Aorta (tissue), 5 donors: ENCODE measurements around the gene CACNG5. TPM values are rescaled to one million over a fixed set of nuclear protein-coding genes. Genes with fewer than 3 reads are reported as not detected.

Experiments
- ATAC-seq: fragments of 200-7000 bp; cut with Tn5 transposase; one replicate; pipeline ENCODE4 v1.9.1; 2022; ENCODE audit warnings: moderate library complexity; ENCODE audit not compliant: low FRiP score
- DNase-seq, 2 donors: peaks; one replicate each; pipeline ENCODE4 v3.0.0-alpha.2; 2020
- H3K27ac ChIP-seq, 2 donors: one replicate each; pipeline ENCODE4 v1.5.1; 2013; ENCODE audit warnings: low read length in 2 of 2, mild to moderate bottlenecking in 2 of 2, moderate library complexity in 2 of 2, control low read depth in 1 of 2, inconsistent platforms in 1 of 2, low read depth in 1 of 2
- H3K27me3 ChIP-seq, 2 donors: one replicate each; pipeline ENCODE4 v1.6.1; 2013; ENCODE audit warnings: control low read depth in 1 of 2, low read length in 1 of 2, mild to moderate bottlenecking in 1 of 2, moderate library complexity in 1 of 2; ENCODE audit not compliant: insufficient read depth in 2 of 2, control insufficient read depth in 1 of 2
- H3K36me3 ChIP-seq, 2 donors: one replicate each; pipeline ENCODE4 v1.6.1; 2013; ENCODE audit warnings: control low read depth in 1 of 2, low read length in 1 of 2, mild to moderate bottlenecking in 1 of 2; ENCODE audit not compliant: insufficient read depth in 2 of 2, control insufficient read depth in 1 of 2
- H3K4me1 ChIP-seq, 2 donors: one replicate each; pipeline ENCODE4 v1.6.1; 2013; ENCODE audit warnings: low read length in 2 of 2, control low read depth in 1 of 2, mild to moderate bottlenecking in 1 of 2, moderate library complexity in 1 of 2; ENCODE audit not compliant: insufficient read depth in 2 of 2, control insufficient read depth in 1 of 2
- H3K4me3 ChIP-seq, 2 donors: one replicate each; pipeline ENCODE4 v1.5.1; 2013; ENCODE audit warnings: low read length in 2 of 2, control low read depth in 1 of 2, mild to moderate bottlenecking in 1 of 2
- H3K9me3 ChIP-seq: one replicate; pipeline ENCODE4 v1.6.1; 2013; ENCODE audit warnings: mild to moderate bottlenecking, low read length; ENCODE audit not compliant: control insufficient read depth
- WGBS, 2 donors: extraction: QIAGEN DNeasy Blood & Tissue Kit; methylation state at CpG; one replicate each; pipeline ENCODE4 v1.1.7; 2013; 5-methylcytosine and 5-hydroxymethylcytosine counted together
- intact Hi-C, 2 donors: fragments of 100-400 bp; cut with DNase I; formaldehyde crosslinking; loops; one replicate each; pipeline versions ENCODE4 v1.14.2 to v1.15.0; 2022
- polyA plus RNA-seq, 2 donors: library from polyadenylated mRNA; stranded (reverse); fragments of 200-250 nt; gene quantifications; one replicate each; pipeline ENCODE4 v1.2.3, GENCODE V29; 2013
- total RNA-seq, 2 donors: library from RNA; stranded (reverse); fragmentation: NEBNext Ultra II Directional; extraction: Animal tissue kit (Norgen Biotek cat#: 25700); gene quantifications; one replicate each; pipeline ENCODE4 v1.2.1, GENCODE V29; 2021
- donor health status: healthy with polysubstance abuse.
- donor health status: Bipolar disorder and iron deficiency.
- donor health status: DM: no; HTN: no; CAD: no.
- donor health status: DM: no; HTN: no; CAD: no.
- donor health status: DM: yes; HTN: yes; CAD: no.

CACNG5 gene
- total and polyA plus RNA-seq, 4 donors, result not detected

DNA sequence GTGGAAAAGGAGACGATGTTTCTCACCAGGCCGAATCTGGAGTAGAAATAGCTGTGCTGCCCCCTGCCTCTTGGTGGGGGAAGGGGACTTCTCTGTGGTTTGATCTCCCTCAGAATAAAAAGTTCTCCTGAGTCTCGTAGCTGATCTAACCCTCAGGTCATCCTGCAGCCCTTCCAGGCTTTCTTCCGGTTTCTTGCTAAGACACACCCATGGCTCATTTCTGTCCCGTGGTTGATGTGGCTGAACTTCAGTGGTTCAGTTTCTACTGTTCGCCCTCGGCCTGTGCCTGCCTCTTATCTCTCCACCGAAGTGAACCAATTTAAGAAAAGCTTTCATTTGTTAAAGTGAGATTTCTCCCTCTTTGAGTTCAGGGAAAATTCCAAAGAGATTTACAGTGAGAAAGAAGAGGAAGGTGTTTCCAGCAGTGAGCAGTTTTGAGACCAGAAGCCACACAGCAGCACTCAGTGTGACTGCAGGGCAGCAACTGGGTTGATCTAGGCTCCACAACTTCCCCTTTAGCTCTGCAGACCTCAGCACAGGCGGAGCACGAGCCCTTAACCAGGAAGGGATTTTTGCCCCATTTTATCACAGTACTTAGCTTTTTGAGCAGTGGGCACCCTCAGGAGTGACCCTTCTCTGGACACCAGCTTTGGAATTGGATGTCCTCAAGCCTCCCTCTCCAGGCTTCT, 34.9 kb upstream of the CACNG5 start:
- Histone ChIP-seq H3K36me3 (no peaks in the 10 kb centered on the region), H3K27ac (no peak overlapping the region), H3K4me3 (no peak overlapping the region), H3K9me3 (no peaks in the 10 kb centered on the region), H3K27me3 (no peaks in the 10 kb centered on the region), H3K4me1 (no peaks in the 10 kb centered on the region)
- no peak for ATAC-seq
- intact Hi-C loops, result no loop called here
- DNase-seq, result peak in 1 of 2 donors; percentile 66
- 68 to 77% methylated on average over 10 of the region's 10 CpGs for WGBS, 2 donors

DNA sequence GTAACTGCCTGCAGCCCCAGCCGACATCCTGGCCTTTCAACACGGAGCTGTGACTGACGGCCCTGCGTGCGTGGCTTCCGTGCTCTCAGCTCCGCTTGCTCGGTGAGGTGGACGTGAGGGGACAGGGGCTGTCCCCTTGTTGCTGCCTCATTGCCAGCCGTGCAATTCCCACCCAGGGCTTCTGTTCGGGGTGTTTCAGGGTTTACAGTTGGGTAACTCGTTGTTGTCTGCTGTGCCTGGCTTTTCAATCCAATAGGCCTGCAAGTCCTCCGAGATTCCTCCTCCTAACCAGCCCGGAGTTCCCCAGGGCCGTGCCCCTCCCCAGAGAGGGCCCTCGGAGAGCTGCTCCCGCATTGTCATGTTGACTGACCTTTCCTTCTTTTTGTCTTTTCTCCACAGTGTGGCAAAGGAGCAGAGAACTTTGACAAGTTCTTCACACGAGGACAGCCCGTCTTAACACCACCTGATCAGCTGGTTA, 31.4 kb upstream of the CACNG5 start:
- intact Hi-C loops, result no loop called here
- WGBS, 2 donors, result 80 to 85% methylated on average over 19 of the region's 19 CpGs
- H3K4me3 ChIP-seq, result no peak overlapping the region
- H3K9me3 ChIP-seq, result no peaks in the 10 kb centered on the region
- H3K4me1 ChIP-seq, result no peaks in the 10 kb centered on the region
- no peaks in the 10 kb centered on the region for H3K36me3 ChIP-seq
- DNase-seq (no peak), ATAC-seq (no peak)
- H3K27me3 ChIP-seq, result no peaks in the 10 kb centered on the region
- H3K27ac ChIP-seq, result no peak overlapping the region

DNA sequence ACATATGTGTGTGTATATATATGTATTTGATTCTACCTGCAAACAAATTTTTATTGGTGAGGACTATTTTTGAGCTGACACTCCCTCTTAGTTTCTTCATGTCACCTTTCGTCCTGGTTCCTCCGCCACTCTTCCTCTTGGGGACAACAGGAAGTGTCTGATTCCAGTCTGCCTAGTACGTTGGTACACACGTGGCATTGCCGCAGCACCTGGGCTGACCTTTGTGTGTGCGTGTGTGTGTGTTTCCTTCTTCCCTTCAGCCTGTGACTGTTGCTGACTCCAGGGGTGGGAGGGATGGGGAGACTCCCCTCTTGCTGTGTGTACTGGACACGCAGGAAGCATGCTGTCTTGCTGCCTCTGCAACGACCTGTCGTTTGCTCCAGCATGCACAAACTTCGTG, 29.4 kb upstream of the CACNG5 start:
- ATAC-seq, result no peak
- no peak overlapping the region for H3K27ac ChIP-seq
- 76 to 79% methylated on average over 10 of the region's 10 CpGs for WGBS, 2 donors

DNA sequence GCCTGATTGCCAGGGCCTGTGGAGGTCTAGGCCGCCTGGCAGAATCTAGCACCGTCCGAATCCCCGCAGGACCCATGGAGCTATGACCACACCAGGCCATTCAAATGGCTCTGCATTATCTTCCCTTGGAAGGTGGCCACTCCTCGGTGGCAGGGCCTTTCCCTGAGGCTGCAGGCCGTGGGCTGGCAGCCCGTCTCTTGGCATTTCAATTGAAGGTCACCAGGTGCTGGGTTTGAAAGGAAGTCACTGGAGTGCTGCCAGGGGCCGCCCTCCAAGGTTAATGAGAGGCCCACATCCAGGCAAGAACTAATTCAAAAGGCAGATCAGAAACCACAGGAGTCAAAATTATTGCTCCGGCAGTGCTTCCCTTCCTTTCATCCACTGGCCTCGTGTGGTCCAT, 27.7 kb upstream of the CACNG5 start:
- Histone ChIP-seq H3K27me3 (no peaks in the 10 kb centered on the region), H3K36me3 (no peaks in the 10 kb centered on the region), H3K4me3 (no peak overlapping the region), H3K27ac (no peak overlapping the region), H3K9me3 (no peaks in the 10 kb centered on the region), H3K4me1 (no peaks in the 10 kb centered on the region)
- DNase-seq (no peak), ATAC-seq (no peak)
- WGBS, 2 donors, result 87% methylated on average over 10 of the region's 10 CpGs
- intact Hi-C loops, result no loop called here

More for the DNA sequence above, 29.4 kb upstream of the CACNG5 start:
- Histone ChIP-seq H3K27me3 (no peaks in the 10 kb centered on the region), H3K9me3 (no peaks in the 10 kb centered on the region), H3K4me3 (no peak overlapping the region), H3K36me3 (no peaks in the 10 kb centered on the region), H3K4me1 (no peaks in the 10 kb centered on the region)
- intact Hi-C loops, result no loop called here
- DNase-seq, result no peak

DNA sequence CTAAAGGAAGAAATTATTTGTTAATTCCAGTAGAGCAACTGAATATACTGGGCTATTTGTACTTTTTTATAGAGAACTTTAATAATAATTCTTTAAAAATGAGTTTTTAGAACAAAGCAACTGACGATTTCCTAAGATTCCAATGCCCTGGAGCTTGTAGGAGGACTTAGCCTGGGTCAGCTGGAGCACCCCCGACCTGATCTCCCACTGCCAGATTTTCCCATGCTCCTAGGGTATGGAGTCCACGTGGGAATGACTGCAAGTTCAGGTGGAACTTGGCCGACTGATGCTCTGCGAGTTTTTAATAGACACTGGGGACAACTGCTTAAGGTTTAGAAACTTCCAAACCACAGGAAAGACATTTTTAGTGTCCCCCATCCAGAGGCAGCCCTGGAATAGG, 25.5 kb upstream of the CACNG5 start:
- 84 to 85% methylated on average over 5 of the region's 5 CpGs for WGBS, 2 donors

DNA sequence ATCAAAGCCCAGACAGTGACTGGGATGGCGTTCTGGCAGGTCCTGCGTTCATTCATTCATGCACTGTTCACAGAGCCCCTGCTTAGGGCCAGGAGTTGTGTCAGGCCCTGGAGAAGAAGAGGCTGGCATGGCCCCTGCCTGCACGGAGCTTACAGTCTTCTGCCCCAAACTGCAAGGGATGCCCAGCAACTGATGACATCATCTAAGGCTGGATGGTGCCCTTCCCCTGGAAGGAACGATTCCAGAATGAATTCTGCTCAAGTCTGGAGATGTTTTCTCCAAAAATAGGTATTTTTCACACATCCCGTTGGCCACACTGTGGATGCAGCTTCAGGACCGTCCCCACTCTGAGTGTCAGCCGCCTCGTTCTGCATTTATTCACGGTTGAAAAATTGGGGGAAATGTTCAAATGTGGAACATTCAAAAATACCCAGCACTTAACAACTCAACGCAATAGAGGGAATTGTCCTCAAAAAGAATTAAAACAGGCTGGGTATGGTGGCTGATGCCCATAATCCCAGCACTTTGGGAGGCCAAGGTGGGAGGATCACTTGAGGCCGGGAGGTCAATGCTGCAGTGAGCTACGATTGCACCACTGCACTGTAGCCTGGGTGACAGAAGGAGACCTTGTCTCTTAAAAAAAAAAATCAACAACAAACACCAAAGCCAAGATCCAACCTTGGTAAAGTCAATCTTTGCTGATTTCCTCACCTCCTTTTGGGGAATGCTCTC, 23.8 kb upstream of the CACNG5 start:
- no peaks in the 10 kb centered on the region for H3K36me3 ChIP-seq
- WGBS, 2 donors, result 89% methylated on average over 12 of the region's 12 CpGs
- intact Hi-C loops, result no loop called here
- H3K9me3 ChIP-seq, result no peaks in the 10 kb centered on the region
- ATAC-seq, result no peak
- H3K4me3 ChIP-seq, result no peak overlapping the region
- no peak for DNase-seq
- H3K27ac ChIP-seq, result no peak overlapping the region
- no peaks in the 10 kb centered on the region for H3K27me3 ChIP-seq
- no peaks in the 10 kb centered on the region for H3K4me1 ChIP-seq

More for the DNA sequence above, 25.5 kb upstream of the CACNG5 start:
- H3K4me1 ChIP-seq, result no peaks in the 10 kb centered on the region
- DNase-seq (no peak), ATAC-seq (no peak)
- H3K4me3 ChIP-seq, result no peak overlapping the region
- H3K36me3 ChIP-seq, result no peaks in the 10 kb centered on the region
- no peaks in the 10 kb centered on the region for H3K9me3 ChIP-seq
- intact Hi-C loops, result no loop called here
- H3K27me3 ChIP-seq, result no peaks in the 10 kb centered on the region
- no peak overlapping the region for H3K27ac ChIP-seq

DNA sequence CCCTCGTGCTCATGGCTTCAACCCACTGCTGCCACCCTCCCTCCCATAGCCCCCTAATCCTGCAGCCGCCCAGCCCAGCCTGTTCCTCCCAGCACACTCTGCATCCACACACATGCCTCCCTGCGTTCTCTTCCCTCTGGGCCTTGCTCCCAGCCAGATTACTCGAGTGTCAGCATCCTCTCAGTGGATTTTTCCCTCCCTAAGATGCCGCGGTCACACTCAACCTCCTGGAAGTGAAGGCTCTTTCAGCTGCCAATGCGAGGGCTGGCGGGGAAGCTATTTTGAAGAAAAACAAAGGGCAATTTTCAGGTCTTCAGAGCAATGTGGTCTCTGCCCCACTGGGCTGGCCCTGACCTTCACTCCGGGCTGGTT, 23.2 kb upstream of the CACNG5 start:
- no peaks in the 10 kb centered on the region for H3K36me3 ChIP-seq
- no peaks in the 10 kb centered on the region for H3K27me3 ChIP-seq
- H3K27ac ChIP-seq, result no peak overlapping the region
- no peak for ATAC-seq
- intact Hi-C loops, result no loop called here
- DNase-seq, result no peak
- no peaks in the 10 kb centered on the region for H3K9me3 ChIP-seq
- no peak overlapping the region for H3K4me3 ChIP-seq
- 43 to 46% methylated on average over 9 of the region's 9 CpGs for WGBS, 2 donors
- no peaks in the 10 kb centered on the region for H3K4me1 ChIP-seq

DNA sequence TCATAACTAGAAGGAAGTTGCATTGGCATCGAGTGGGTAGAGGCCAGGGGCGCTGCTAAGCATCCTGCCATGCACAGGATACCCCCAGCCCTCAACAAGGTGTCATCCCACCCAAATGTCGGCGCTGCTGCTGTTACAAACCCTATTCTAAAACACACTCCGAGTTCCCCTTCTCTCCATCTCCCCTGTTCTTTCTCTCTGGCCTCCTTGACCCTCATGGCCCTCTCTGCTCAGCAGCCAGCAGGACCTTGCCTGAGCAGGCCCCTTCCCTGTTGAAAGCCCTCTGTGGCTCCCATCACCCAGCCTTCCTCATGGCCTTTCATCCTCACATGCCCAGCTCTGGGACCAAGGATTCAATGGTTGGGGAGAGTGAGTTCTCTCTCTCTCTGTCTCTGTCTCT, 22.3 kb upstream of the CACNG5 start:
- Histone ChIP-seq H3K27me3 (no peaks in the 10 kb centered on the region), H3K9me3 (peaks cover 2% of the 10 kb centered on the region), H3K4me1 (no peaks in the 10 kb centered on the region), H3K27ac (no peak overlapping the region), H3K36me3 (no peaks in the 10 kb centered on the region), H3K4me3 (no peak overlapping the region)
- ATAC-seq (no peak), DNase-seq (no peak)
- intact Hi-C loops, result no loop called here
- 90 to 91% methylated on average over 5 of the region's 5 CpGs for WGBS, 2 donors

DNA sequence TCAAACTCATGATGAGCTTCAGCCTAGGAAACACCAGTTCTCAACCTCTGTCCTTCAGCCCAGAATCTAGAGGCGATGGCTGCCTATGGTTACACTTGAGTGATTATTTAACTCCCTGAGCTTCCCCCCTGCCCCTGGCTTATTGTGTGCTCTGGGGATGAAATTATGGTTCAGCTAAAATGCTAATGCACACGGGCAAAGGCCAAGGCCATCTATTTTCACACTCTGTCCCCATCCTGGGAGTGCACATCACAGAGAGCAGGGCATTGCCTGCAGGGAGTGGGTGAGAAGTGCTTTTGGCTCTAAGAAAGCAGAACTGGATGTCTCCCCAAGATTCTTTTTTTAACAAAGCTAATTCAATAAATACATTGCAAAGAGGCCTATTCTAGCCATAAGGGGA, 21.6 kb upstream of the CACNG5 start:
- WGBS, 2 donors, result 48 to 56% methylated on average over 2 of the region's 2 CpGs
- H3K27me3 ChIP-seq, result no peaks in the 10 kb centered on the region

More for the DNA sequence above, 21.6 kb upstream of the CACNG5 start:
- H3K27ac ChIP-seq, result no peak overlapping the region
- no peak overlapping the region for H3K4me3 ChIP-seq
- intact Hi-C loops, result no loop called here
- ATAC-seq (no peak), DNase-seq (no peak)
- peaks cover 5% of the 10 kb centered on the region for H3K9me3 ChIP-seq
- H3K4me1 ChIP-seq, result no peaks in the 10 kb centered on the region
- no peaks in the 10 kb centered on the region for H3K36me3 ChIP-seq
